K562 (cell line): Measurements from ENCODE around the gene OST4. TPM values are rescaled to one million over a fixed set of nuclear protein-coding genes. Genes with fewer than 3 reads are reported as not detected.

Experiments used
- ARID3A ChIP-seq: IDR thresholded peaks from 2 replicates; pipeline ENCODE4 v1.6.1; 2012; ENCODE audit warnings: low read depth, low read length, improper control_type of control experiment, borderline replicate concordance
- BRCA1 ChIP-seq, 2 experiments: fragments of 450-650 bp in 1 of 2; sonication (generic) in 1 of 2; formaldehyde crosslinking in 1 of 2; IDR thresholded peaks; 2 replicates each; pipeline versions ENCODE4 v1.5.0 to v1.6.1; 2017 to 2020; ENCODE audit warnings: mild to moderate bottlenecking in 1 of 2, missing genetic modification reagents in 1 of 2
- BRF1 ChIP-seq: IDR thresholded peaks from 3 replicates; pipeline ENCODE4 v1.6.1; 2011; ENCODE audit warnings: borderline replicate concordance, mild to moderate bottlenecking; ENCODE audit not compliant: insufficient read length; ENCODE audit errors: extremely low read depth
- CAMTA2 ChIP-seq: fragments of 250-450 bp; sonication (Bioruptor Pico); conservative IDR thresholded peaks from 2 replicates; pipeline ENCODE4 v1.5.1; 2022
- CHCHD3 ChIP-seq: fragments of 250-450 bp; sonication (Bioruptor Pico); IDR thresholded peaks from 2 replicates; pipeline ENCODE4 v2.1.2; 2022; ENCODE audit warnings: mild to moderate bottlenecking
- COPS2 ChIP-seq: fragments of 450-650 bp; conservative IDR thresholded peaks from 2 replicates; pipeline ENCODE4 v1.6.1; 2016; ENCODE audit warnings: mild to moderate bottlenecking, moderate library complexity
- GTF2F1 ChIP-seq: IDR thresholded peaks from 2 replicates; pipeline ENCODE4 v1.6.1; 2011; ENCODE audit warnings: low read depth, low read length, improper control_type of control experiment
- PURB ChIP-seq: sonication (generic); formaldehyde crosslinking; IDR thresholded peaks from 2 replicates; pipeline ENCODE4 v1.9.0; 2021; ENCODE audit warnings: low read depth, mild to moderate bottlenecking, missing genetic modification reagents
- RBM15 ChIP-seq: fragments of 200-400 bp; formaldehyde crosslinking; IDR thresholded peaks from 2 replicates; pipeline ENCODE4 v1.6.1; 2018; ENCODE audit warnings: mild to moderate bottlenecking, low read length, moderate library complexity; ENCODE audit not compliant: insufficient read depth
- XRCC4 ChIP-seq: IDR thresholded peaks from one replicate; pipeline ENCODE4 v1.6.1; 2011; ENCODE audit not compliant: insufficient read depth, insufficient read length; ENCODE audit errors: extremely low read depth
- ZBTB49 ChIP-seq: sonication (generic); formaldehyde crosslinking; IDR thresholded peaks from 2 replicates; pipeline ENCODE4 v1.8.0; 2022; ENCODE audit warnings: missing genetic modification reagents, mild to moderate bottlenecking, borderline replicate concordance
- ZNF12 ChIP-seq: sonication (generic); formaldehyde crosslinking; IDR thresholded peaks from 2 replicates; pipeline ENCODE4 v1.4.0; 2020; ENCODE audit warnings: mild to moderate bottlenecking, missing genetic modification reagents
- ZNF696 ChIP-seq: fragments of 250-450 bp; sonication (Bioruptor Pico); conservative IDR thresholded peaks from 2 replicates; pipeline ENCODE4 v1.4.0; 2020; ENCODE audit warnings: mild to moderate bottlenecking, moderate library complexity
- ZZZ3 ChIP-seq: fragments of 450-650 bp; IDR thresholded peaks from 2 replicates; pipeline ENCODE4 v1.6.1; 2016; ENCODE audit warnings: antibody characterized with exemption, mild to moderate bottlenecking, moderate library complexity
- polyA plus RNA-seq, 8 experiments: library from polyadenylated mRNA; depleted of rRNA in 4 of 8; stranded (reverse) in 5 of 8; unstranded in 3 of 8; fragments of >200 nt; fragmentation: Nextera tagmentation in 2 of 8; fragmentation: Illumina TruSeq in 1 of 8; extraction: Ambion mirVana in 2 of 8; extraction: Trizol in 1 of 8; gene quantifications; 2 replicates each; pipeline versions ENCODE4 v1.2.1 to v1.2.3, GENCODE V29; 2011 to 2014; ENCODE audit warnings: inconsistent platforms in 1 of 8, missing spikeins in 1 of 8
- total RNA-seq, 7 experiments: library from RNA; depleted of rRNA in 6 of 7; stranded (reverse); fragments of >200 nt in 6 of 7; fragmentation: Illumina TruSeq in 2 of 7; extraction: Trizol in 2 of 7; gene quantifications; 2 replicates each; pipeline versions ENCODE4 v1.2.1 to v1.2.3, GENCODE V29; 2011 to 2021; ENCODE audit warnings: low replicate concordance in 1 of 7
- TF ChIP-seq, protein P1 (sequence below): sonication (generic); formaldehyde crosslinking; IDR thresholded peaks from 2 replicates; pipeline ENCODE4 v1.8.0; 2023; ENCODE audit warnings: mild to moderate bottlenecking, missing genetic modification reagents
- TF ChIP-seq, protein P2 (sequence below): fragments of 250-450 bp; sonication (Bioruptor Pico); IDR thresholded peaks from 2 replicates; pipeline ENCODE4 v1.8.0; 2021; ENCODE audit warnings: moderate library complexity, mild to moderate bottlenecking, inconsistent platforms

OST4 gene
- total and polyA plus RNA-seq, 9 of the 15 experiments (the other 6 are each of a cell fraction or from before 2014, with no cell fraction given), result 186 to 1,155 (median 355) TPM

DNA sequence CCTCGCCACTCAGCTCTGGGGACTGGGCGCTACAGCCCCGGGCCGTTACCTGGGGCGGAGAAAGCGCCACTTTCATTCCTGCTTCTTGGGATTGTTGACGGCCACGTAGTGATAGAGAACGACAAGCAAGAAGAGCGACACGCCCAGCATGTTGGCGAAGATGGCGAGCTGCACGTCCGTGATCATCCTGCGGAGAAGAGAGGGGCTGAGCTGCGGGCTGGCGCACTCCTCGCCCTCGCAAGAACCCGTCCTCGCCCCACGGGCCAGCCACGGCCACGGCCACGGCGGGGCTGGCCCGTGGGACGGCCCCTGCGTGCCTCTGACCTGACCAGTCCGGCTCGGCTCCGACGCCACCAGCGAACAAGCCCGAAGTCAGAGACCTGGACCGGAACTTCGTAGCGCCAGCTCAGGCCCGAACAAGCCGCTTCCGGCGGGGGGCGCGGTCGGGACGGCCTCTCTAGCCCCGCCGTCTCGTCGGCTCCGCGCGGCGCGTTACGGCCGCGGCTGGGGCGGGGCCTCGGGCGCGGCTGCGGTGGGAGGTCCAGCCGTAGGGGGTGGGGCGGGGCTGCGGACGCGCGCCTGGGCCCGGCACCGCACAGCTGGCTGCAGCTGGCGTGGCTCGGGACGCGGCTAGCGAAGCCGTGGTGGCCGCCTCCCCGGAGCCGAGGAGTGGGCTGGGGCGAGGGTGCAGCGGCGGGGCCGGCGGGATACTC is at the start of gene OST4 (continued):
- TF ChIP-seq CHCHD3 (CRISPR knock-in tag) (no peak), ZNF12 (CRISPR knock-in tag) (no peak; the same call in 1 of the 2 replicates), GTF2F1 (no peak), BRCA1 (IDR thresholded peaks at IDR 0.05) (no peak), BRCA1 (CRISPR knock-in tag; IDR thresholded peaks at IDR 0.05) (no peak), ZNF696 (CRISPR knock-in tag) (no peak), CAMTA2 (CRISPR knock-in tag) (no peak), COPS2 (no peak), PURB (CRISPR knock-in tag) (no peak), XRCC4 (no peak), RBM15 (no peak), BRF1 (no peak), ZZZ3 (no peak), ZBTB49 (CRISPR knock-in tag) (no peak), ARID3A (no peak)
- TF ChIP-seq, protein P1, sequence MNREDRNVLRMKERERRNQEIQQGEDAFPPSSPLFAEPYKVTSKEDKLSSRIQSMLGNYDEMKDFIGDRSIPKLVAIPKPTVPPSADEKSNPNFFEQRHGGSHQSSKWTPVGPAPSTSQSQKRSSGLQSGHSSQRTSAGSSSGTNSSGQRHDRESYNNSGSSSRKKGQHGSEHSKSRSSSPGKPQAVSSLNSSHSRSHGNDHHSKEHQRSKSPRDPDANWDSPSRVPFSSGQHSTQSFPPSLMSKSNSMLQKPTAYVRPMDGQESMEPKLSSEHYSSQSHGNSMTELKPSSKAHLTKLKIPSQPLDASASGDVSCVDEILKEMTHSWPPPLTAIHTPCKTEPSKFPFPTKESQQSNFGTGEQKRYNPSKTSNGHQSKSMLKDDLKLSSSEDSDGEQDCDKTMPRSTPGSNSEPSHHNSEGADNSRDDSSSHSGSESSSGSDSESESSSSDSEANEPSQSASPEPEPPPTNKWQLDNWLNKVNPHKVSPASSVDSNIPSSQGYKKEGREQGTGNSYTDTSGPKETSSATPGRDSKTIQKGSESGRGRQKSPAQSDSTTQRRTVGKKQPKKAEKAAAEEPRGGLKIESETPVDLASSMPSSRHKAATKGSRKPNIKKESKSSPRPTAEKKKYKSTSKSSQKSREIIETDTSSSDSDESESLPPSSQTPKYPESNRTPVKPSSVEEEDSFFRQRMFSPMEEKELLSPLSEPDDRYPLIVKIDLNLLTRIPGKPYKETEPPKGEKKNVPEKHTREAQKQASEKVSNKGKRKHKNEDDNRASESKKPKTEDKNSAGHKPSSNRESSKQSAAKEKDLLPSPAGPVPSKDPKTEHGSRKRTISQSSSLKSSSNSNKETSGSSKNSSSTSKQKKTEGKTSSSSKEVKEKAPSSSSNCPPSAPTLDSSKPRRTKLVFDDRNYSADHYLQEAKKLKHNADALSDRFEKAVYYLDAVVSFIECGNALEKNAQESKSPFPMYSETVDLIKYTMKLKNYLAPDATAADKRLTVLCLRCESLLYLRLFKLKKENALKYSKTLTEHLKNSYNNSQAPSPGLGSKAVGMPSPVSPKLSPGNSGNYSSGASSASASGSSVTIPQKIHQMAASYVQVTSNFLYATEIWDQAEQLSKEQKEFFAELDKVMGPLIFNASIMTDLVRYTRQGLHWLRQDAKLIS (CRISPR knock-in tag), result no peak
- TF ChIP-seq, protein P2, sequence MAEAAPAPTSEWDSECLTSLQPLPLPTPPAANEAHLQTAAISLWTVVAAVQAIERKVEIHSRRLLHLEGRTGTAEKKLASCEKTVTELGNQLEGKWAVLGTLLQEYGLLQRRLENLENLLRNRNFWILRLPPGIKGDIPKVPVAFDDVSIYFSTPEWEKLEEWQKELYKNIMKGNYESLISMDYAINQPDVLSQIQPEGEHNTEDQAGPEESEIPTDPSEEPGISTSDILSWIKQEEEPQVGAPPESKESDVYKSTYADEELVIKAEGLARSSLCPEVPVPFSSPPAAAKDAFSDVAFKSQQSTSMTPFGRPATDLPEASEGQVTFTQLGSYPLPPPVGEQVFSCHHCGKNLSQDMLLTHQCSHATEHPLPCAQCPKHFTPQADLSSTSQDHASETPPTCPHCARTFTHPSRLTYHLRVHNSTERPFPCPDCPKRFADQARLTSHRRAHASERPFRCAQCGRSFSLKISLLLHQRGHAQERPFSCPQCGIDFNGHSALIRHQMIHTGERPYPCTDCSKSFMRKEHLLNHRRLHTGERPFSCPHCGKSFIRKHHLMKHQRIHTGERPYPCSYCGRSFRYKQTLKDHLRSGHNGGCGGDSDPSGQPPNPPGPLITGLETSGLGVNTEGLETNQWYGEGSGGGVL, result no peak
